SK-N-SH treated with all-trans-retinoic acid at 6 μM for 48 hours (cell line): ENCODE results near the gene EMC1.
"Not testable (repeated sequence)": the region's sequence is repeated elsewhere in the genome, so short reads cannot be mapped to it uniquely, and the experiment has no call there.

Experiments used
- ATAC-seq: fragments of 200-7000 bp; cut with Tn5 transposase; 3 replicates; pipeline ENCODE4 v1.9.1; 2020; ENCODE audit warnings: mild to moderate bottlenecking, moderate library complexity
- ARNTL ChIP-seq: fragments of 450-650 bp; formaldehyde crosslinking; IDR thresholded peaks from 2 replicates; pipeline ENCODE4 v1.5.0; 2020; ENCODE audit warnings: low read depth, mild to moderate bottlenecking, moderate library complexity, borderline replicate concordance
- CSDC2 ChIP-seq: fragments of 250-450 bp; sonication (Bioruptor Pico); IDR thresholded peaks from 2 replicates; pipeline ENCODE4 v1.5.0; 2020; ENCODE audit warnings: mild to moderate bottlenecking, moderate library complexity
- GLIS3 ChIP-seq: fragments of 250-450 bp; sonication (Bioruptor Pico); IDR thresholded peaks from 2 replicates; pipeline ENCODE4 v1.5.0; 2020; ENCODE audit warnings: mild to moderate bottlenecking, moderate library complexity
- ISL1 ChIP-seq: fragments of 250-450 bp; sonication (Bioruptor Pico); IDR thresholded peaks from 2 replicates; pipeline ENCODE4 v2.1.2; 2022; ENCODE audit warnings: mild to moderate bottlenecking, moderate library complexity
- RARB ChIP-seq: fragments of 250-450 bp; sonication (Bioruptor Pico); IDR thresholded peaks from 2 replicates; pipeline ENCODE4 v1.8.0; 2021; ENCODE audit warnings: mild to moderate bottlenecking, moderate library complexity
- TOX ChIP-seq: fragments of 250-450 bp; sonication (Bioruptor Pico); IDR thresholded peaks from 2 replicates; pipeline ENCODE4 v1.8.0; 2021; ENCODE audit warnings: mild to moderate bottlenecking, moderate library complexity, borderline replicate concordance
- ZC3H10 ChIP-seq: fragments of 250-450 bp; sonication (Bioruptor Pico); IDR thresholded peaks from 2 replicates; pipeline ENCODE4 v1.5.1; 2021; ENCODE audit warnings: mild to moderate bottlenecking, moderate library complexity
- ZFP30 ChIP-seq: fragments of 450-650 bp; formaldehyde crosslinking; IDR thresholded peaks from 2 replicates; pipeline ENCODE4 v1.5.0; 2022; ENCODE audit warnings: mild to moderate bottlenecking, moderate library complexity
- ZNF565 ChIP-seq: fragments of 450-650 bp; formaldehyde crosslinking; conservative IDR thresholded peaks from 2 replicates; pipeline ENCODE4 v1.5.0; 2020; ENCODE audit warnings: low read depth, mild to moderate bottlenecking, moderate library complexity
- ZNF70 ChIP-seq: fragments of 450-650 bp; formaldehyde crosslinking; IDR thresholded peaks from 2 replicates; pipeline ENCODE4 v1.5.0; 2020; ENCODE audit warnings: mild to moderate bottlenecking, moderate library complexity
- ZNF8 ChIP-seq: fragments of 450-650 bp; formaldehyde crosslinking; IDR thresholded peaks from 2 replicates; pipeline ENCODE4 v1.5.0; 2020; ENCODE audit warnings: mild to moderate bottlenecking, moderate library complexity
- TF ChIP-seq, protein P1 (sequence below): fragments of 250-450 bp; sonication (Bioruptor Pico); IDR thresholded peaks from 2 replicates; pipeline ENCODE4 v1.5.1; 2021; ENCODE audit warnings: mild to moderate bottlenecking, moderate library complexity
- TF ChIP-seq, protein P2 (sequence below): fragments of 250-450 bp; sonication (Bioruptor Pico); IDR thresholded peaks from 2 replicates; pipeline ENCODE4 v1.5.1; 2020; ENCODE audit warnings: low read depth, mild to moderate bottlenecking, moderate library complexity
- TF ChIP-seq, protein P3 (sequence below): fragments of 250-450 bp; sonication (Bioruptor Pico); IDR thresholded peaks from 2 replicates; pipeline ENCODE4 v1.8.0; 2020; ENCODE audit warnings: mild to moderate bottlenecking, moderate library complexity, borderline replicate concordance
- TF ChIP-seq, protein P4 (sequence below): fragments of 250-450 bp; sonication (Bioruptor Pico); IDR thresholded peaks from 2 replicates; pipeline ENCODE4 v1.8.0; 2021; ENCODE audit warnings: low read depth, mild to moderate bottlenecking, moderate library complexity, borderline replicate concordance

EMC1 gene

DNA sequence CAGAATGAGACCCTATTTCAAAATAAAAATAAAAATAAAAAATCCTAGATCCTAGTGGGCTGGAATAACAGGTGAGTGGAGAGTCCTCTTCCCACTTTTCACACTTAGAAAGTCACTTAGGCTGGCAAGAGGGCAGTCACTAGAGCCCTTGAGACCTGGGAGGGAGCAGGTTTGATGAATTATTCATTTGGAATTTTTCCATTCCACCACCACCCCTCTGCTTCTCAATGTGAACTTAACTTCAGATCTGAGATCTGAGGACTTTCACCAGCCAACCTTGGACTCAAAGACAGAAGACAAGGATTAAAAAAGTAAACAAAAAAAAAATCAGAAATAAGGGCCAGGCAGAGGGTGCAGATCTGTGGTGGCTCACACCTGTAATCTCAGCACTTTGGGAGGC, 20.7 kb upstream of the EMC1 start:
- TF ChIP-seq, protein P1, sequence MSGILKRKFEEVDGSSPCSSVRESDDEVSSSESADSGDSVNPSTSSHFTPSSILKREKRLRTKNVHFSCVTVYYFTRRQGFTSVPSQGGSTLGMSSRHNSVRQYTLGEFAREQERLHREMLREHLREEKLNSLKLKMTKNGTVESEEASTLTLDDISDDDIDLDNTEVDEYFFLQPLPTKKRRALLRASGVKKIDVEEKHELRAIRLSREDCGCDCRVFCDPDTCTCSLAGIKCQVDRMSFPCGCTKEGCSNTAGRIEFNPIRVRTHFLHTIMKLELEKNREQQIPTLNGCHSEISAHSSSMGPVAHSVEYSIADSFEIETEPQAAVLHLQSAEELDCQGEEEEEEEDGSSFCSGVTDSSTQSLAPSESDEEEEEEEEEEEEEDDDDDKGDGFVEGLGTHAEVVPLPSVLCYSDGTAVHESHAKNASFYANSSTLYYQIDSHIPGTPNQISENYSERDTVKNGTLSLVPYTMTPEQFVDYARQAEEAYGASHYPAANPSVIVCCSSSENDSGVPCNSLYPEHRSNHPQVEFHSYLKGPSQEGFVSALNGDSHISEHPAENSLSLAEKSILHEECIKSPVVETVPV (CRISPR knock-in tag), result no peak
- TF ChIP-seq CSDC2 (CRISPR knock-in tag), result no peak
- TF ChIP-seq, all 23 proteins: peak for 0
- no peak for ATAC-seq

DNA sequence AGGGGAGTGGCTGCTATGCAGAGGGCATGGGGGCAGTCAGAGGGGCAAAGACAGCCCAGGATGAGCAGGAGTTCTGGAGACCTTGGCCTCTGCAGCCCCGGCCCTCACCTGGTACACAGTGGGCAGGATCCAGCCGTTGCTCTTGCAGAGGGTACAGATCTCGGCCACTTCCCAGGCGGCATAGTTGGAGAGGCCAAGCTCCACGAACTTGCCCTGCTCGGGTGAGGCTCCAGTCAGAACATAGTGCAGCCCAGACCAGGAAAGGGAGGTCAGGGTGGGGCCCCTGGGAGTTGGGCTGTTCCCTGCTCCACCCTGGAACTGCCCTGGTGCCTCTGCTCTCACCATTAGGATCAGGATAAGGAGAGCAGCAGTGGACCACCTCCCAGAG, 19.0 kb upstream of the EMC1 start:
- not testable (repeated sequence) for ATAC-seq

DNA sequence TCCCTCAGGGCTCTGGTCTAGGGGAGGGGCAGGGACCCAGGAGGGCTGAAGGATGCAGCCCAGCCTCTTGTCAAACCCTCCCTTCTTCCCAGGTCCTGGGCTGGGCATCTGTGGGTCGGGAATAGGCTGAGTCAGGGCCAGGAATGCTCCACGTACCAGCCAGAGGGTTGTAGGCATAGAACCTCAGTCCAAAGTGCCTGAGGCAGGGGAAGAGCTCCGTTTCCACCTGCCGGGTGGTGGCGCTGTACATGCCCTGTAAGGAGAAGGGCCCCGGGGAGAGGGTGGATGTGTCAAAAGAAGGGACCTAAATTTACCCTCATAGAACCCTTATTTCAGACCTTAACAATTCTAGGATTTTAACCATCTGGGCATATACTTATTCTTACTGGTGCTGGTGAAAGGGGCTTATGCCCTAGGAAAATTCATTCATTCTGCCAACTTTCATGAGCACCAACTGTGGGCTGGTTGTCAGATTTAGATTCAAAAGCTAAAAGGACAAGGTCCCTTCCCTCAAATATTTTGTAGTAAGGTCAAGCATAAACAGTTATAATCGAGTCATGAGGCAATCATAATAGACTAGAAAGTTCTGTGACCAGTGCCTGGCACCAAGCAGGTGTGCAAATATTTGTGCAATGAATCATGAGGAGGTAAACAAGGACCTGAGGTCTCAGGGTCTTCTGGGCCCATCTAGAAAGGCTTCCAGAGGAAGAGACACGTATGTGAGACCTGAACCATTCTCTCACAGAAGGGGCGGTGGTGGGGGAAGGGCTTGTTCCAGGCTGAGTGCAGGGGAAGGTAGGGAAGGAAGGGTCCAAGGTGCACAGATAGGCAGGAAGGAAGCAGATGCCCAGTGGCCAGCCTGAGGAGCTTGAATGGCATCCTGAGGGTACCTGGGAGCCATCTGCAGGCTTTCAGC, 18.4 kb upstream of the EMC1 start:
- ATAC-seq, result not testable (repeated sequence)

DNA sequence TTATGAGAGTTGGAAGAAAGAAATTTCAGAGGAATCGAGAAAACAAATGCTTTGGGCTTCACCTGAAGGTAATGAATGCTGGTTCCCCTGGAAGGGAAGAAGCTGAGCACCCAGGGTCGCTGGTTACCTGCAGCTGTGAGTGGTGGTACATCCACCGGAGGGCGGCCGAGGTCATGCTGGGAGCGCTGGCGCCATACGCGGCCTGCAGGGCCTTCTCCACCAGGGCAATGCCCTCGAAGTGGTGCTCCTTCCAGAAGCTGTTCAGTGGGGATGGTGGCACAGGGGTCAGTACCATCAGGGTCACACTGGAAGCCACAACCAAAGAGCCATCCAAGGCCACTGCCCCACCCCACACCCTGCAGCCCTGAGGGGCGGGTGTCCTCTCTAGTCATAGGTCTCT, 17.1 kb upstream of the EMC1 start:
- TF ChIP-seq ZC3H10, result no peak
- no peak for TF ChIP-seq ZFP30 (CRISPR knock-in tag)
- TF ChIP-seq GLIS3, result no peak
- no peak for TF ChIP-seq ISL1
- no peak for TF ChIP-seq ZNF8 (CRISPR knock-in tag)
- ATAC-seq, result no peak

DNA sequence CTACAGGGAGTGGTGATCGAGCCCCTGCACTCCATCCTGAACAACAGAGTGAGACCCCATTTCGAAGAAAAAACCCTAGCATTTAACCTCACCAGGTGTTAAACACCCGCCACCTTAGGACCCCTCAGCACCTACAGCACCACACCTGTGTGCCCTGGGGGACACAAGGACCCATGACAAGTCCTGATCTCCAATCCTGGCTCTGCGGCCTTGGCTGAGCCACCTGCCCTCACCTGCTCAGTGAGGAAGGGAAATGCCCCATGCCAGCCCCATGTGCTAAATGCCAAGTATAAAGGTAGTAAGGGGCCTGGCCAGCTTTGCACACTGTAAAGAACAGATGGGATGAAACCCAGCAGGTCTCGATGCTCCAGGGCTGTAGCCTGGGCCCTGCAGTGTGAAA, 11.4 kb upstream of the EMC1 start:
- ATAC-seq, result no peak

DNA sequence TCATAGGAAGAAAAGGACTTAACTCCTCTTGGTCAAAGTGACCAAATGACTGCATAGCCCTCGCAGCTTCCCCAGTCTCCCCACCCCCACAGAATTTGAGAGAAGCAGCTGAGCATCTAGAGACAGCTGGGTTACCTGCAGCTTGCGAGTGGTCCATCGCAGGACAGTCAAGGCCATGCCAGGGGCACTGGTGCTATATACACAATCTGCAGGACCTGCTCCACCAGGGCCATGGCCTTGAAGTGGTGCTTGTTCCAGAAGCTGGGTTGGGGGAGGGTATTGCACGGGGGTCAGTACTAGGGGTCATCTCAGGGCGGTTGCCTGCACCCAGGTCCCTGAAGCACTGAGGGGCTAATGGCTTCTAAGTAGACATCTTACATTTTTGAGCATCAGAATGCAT, 10.7 kb upstream of the EMC1 start:
- TF ChIP-seq RARB, result no peak
- no peak for TF ChIP-seq ZNF70 (CRISPR knock-in tag)
- TF ChIP-seq ZNF565 (CRISPR knock-in tag), result no peak
- ATAC-seq, result peak; percentile 6; the same call in 1 of the 3 replicates

More for the DNA sequence above, 11.4 kb upstream of the EMC1 start:
- TF ChIP-seq, protein P2, sequence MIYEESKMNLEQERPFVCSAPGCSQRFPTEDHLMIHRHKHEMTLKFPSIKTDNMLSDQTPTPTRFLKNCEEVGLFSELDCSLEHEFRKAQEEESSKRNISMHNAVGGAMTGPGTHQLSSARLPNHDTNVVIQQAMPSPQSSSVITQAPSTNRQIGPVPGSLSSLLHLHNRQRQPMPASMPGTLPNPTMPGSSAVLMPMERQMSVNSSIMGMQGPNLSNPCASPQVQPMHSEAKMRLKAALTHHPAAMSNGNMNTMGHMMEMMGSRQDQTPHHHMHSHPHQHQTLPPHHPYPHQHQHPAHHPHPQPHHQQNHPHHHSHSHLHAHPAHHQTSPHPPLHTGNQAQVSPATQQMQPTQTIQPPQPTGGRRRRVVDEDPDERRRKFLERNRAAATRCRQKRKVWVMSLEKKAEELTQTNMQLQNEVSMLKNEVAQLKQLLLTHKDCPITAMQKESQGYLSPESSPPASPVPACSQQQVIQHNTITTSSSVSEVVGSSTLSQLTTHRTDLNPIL (CRISPR knock-in tag), result no peak
- TF ChIP-seq RARB (no peak), ZFP30 (CRISPR knock-in tag) (no peak), GLIS3 (no peak), TOX (no peak), ZC3H10 (no peak), ZNF565 (CRISPR knock-in tag) (no peak), ZNF8 (CRISPR knock-in tag) (no peak)
- TF ChIP-seq, protein P3, sequence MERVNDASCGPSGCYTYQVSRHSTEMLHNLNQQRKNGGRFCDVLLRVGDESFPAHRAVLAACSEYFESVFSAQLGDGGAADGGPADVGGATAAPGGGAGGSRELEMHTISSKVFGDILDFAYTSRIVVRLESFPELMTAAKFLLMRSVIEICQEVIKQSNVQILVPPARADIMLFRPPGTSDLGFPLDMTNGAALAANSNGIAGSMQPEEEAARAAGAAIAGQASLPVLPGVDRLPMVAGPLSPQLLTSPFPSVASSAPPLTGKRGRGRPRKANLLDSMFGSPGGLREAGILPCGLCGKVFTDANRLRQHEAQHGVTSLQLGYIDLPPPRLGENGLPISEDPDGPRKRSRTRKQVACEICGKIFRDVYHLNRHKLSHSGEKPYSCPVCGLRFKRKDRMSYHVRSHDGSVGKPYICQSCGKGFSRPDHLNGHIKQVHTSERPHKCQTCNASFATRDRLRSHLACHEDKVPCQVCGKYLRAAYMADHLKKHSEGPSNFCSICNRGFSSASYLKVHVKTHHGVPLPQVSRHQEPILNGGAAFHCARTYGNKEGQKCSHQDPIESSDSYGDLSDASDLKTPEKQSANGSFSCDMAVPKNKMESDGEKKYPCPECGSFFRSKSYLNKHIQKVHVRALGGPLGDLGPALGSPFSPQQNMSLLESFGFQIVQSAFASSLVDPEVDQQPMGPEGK (CRISPR knock-in tag), result no peak

DNA sequence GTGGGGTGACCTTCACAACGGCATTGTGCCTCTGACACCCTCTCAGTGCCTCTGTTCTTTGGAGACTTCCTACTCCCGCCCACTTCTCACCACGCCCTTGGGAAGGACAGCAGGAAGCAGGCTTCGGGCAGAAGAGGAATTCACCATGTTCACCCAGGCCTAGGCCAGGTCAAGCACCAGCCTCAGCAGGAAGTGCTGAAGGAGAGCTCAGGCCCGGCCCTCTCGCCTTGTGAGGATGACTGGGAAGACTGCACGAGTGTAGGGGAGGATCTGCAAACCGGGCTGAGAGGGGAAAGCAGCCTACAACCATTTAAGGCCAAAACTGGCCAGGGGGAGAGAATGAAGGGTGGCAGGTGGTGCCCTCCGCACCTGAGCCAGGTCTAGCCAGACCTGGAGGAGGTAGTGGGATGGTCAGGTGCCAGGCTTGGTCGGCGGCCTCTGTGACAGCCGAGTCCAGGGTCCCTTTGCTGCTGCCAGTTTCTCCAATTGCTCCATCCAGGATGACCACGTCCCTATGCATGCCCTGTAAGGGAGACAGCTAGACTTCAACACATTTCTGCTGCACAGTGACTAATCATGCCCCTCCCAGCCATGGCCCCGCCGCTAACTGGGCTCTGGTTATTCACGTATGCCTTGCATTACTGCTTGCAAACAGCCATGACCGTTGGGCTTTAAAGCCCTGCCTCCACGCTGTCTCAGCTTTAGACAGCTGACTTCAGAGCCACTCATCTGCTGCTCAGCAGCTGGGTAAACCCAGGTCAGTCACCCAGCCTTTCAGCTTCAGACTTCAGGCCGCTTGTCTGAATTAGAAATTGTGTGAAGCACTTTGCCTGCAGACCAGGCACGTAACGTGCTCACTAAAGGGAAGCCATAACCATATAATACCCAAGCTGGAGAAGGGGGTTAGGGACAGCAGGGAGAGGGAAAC, 9.2 kb upstream of the EMC1 start:
- TF ChIP-seq, protein P4, sequence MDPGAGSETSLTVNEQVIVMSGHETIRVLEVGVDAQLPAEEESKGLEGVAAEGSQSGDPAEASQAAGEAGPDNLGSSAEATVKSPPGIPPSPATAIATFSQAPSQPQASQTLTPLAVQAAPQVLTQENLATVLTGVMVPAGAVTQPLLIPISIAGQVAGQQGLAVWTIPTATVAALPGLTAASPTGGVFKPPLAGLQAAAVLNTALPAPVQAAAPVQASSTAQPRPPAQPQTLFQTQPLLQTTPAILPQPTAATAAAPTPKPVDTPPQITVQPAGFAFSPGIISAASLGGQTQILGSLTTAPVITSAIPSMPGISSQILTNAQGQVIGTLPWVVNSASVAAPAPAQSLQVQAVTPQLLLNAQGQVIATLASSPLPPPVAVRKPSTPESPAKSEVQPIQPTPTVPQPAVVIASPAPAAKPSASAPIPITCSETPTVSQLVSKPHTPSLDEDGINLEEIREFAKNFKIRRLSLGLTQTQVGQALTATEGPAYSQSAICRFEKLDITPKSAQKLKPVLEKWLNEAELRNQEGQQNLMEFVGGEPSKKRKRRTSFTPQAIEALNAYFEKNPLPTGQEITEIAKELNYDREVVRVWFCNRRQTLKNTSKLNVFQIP (CRISPR knock-in tag), result no peak
- no peak for TF ChIP-seq ZNF8 (CRISPR knock-in tag)
- no peak for TF ChIP-seq ARNTL (CRISPR knock-in tag)
- ATAC-seq, result peak; percentile 60
